Right forelimb (tissue), 1 donor: ENCODE results near the gene BFSP2.
"Not testable (repeated sequence)": the region's sequence is repeated elsewhere in the genome, so short reads cannot be mapped to it uniquely, and the experiment has no call there.

Source experiments
- DNase-seq: peaks from one replicate; pipeline ENCODE4 v3.0.0-alpha.2; 2018

The BFSP2 gene

GRCh38 chr3:133457465-133458067 is 57.7 kb downstream of the BFSP2 start:
- no peak for DNase-seq

GRCh38 chr3:133459400-133459799 is 59.5 kb downstream of the BFSP2 start:
- peak; percentile 65 for DNase-seq

GRCh38 chr3:133460809-133461208 is 61.0 kb downstream of the BFSP2 start:
- no peak for DNase-seq

- no peak for DNase-seq
Measured at GRCh38 chr3:133461291-133461690, 61.4 kb downstream of the BFSP2 start.

- no peak for DNase-seq
Measured at GRCh38 chr3:133463347-133463860, 63.5 kb downstream of the BFSP2 start.

GRCh38 chr3:133464573-133464972 is 64.7 kb downstream of the BFSP2 start:
- DNase-seq, result no peak

GRCh38 chr3:133466531-133467386 is 66.9 kb downstream of the BFSP2 start:
- no peak for DNase-seq

- no peak for DNase-seq
Measured at GRCh38 chr3:133467780-133468179, 67.9 kb downstream of the BFSP2 start.

- no peak for DNase-seq
Measured at GRCh38 chr3:133468251-133468721, 68.4 kb downstream of the BFSP2 start.

- DNase-seq, result no peak
Measured at GRCh38 chr3:133469140-133469731, 69.4 kb downstream of the BFSP2 start.

- DNase-seq, result no peak
Measured at GRCh38 chr3:133472242-133472641, 72.4 kb downstream of the BFSP2 start.

- DNase-seq, result no peak
Measured at GRCh38 chr3:133472889-133473288, 73.0 kb downstream of the BFSP2 start.

- DNase-seq, result not testable (repeated sequence)
Measured at GRCh38 chr3:133473472-133474191, 73.8 kb downstream of the BFSP2 start.

- DNase-seq, result peak; percentile 85
Measured at GRCh38 chr3:133474251-133474801, 74.5 kb downstream of the BFSP2 start.

- DNase-seq, result no peak
Measured at GRCh38 chr3:133474817-133475216, 75.0 kb downstream of the BFSP2 start.

GRCh38 chr3:133475245-133476010 is 75.6 kb downstream of the BFSP2 start:
- no peak for DNase-seq

- DNase-seq, result no peak
Measured at GRCh38 chr3:133476971-133477375, 77.1 kb downstream of the BFSP2 start.

- no peak for DNase-seq
Measured at GRCh38 chr3:133477487-133477886, 77.6 kb downstream of the BFSP2 start.

- no peak for DNase-seq
Measured at GRCh38 chr3:133478624-133479023, 78.8 kb downstream of the BFSP2 start.

GRCh38 chr3:133479401-133479800 is 79.5 kb downstream of the BFSP2 start:
- no peak for DNase-seq

GRCh38 chr3:133479895-133480669 is 80.2 kb downstream of the BFSP2 start:
- no peak for DNase-seq
